ENCODE measurements around the gene DHRSX.

DNA sequence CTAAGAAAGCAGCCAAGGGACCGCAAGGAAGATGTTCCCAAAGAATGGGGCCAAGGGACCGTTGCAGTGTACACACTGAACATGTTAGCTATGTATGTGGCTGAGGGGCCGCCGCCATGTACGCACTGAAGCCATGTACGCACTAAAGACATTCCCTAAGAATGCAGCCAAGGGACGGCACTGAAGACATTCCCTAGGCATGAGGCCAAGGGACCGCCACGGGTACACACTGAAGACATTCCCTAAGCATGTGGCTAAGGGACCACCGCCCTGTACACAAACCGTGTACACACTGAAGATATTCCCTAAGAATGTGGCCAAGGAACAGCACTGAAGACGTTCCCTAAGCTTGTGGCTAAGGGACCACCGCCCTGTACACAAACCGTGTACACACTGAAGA is 54.0 kb downstream of the DHRSX start:
- TF ChIP-seq, protein P1, sequence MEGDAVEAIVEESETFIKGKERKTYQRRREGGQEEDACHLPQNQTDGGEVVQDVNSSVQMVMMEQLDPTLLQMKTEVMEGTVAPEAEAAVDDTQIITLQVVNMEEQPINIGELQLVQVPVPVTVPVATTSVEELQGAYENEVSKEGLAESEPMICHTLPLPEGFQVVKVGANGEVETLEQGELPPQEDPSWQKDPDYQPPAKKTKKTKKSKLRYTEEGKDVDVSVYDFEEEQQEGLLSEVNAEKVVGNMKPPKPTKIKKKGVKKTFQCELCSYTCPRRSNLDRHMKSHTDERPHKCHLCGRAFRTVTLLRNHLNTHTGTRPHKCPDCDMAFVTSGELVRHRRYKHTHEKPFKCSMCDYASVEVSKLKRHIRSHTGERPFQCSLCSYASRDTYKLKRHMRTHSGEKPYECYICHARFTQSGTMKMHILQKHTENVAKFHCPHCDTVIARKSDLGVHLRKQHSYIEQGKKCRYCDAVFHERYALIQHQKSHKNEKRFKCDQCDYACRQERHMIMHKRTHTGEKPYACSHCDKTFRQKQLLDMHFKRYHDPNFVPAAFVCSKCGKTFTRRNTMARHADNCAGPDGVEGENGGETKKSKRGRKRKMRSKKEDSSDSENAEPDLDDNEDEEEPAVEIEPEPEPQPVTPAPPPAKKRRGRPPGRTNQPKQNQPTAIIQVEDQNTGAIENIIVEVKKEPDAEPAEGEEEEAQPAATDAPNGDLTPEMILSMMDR (conservative IDR thresholded peaks at IDR 0.05 in 1 of 2, IDR thresholded peaks at IDR 0.05 in 1 of 2; ENCODE audit: low read depth in 1 of 2, low read length in 2 of 2): no peak
- TF ChIP-seq EZH2 (IDR thresholded peaks at IDR 0.05; ENCODE audit: low read length, missing control alignments): no peak
